Right lobe of liver (tissue), 6 donors: ENCODE measurements around the gene TCF15. TPM values are rescaled to one million over a fixed set of nuclear protein-coding genes. Genes with fewer than 3 reads are reported as not detected.

ENCODE experiments used
- ATAC-seq, 4 donors: fragments of 200-7000 bp; cut with Tn5 transposase; one replicate each; pipeline ENCODE4 v1.9.1; 2020; ENCODE audit warnings: mild to moderate bottlenecking in 4 of 4, moderate library complexity in 4 of 4
- DNase-seq, 3 donors: peaks; one replicate each; pipeline ENCODE4 v3.0.0-alpha.2; 2020
- H3K27ac ChIP-seq, 3 donors: fragments of 200-600 bp; one replicate each; pipeline ENCODE4 v1.8.0; 2022
- H3K27me3 ChIP-seq, 2 donors: fragments of 200-600 bp; one replicate each; pipeline ENCODE4 v1.8.0; 2022
- H3K36me3 ChIP-seq, 4 donors: fragments of 200-600 bp; sonication (generic) in 1 of 4; one replicate each; pipeline versions ENCODE4 v1.5.1 to v1.8.0; 2017 to 2022; ENCODE audit warnings: control low read depth in 1 of 4
- H3K4me1 ChIP-seq, 4 donors: fragments of 200-600 bp; sonication (generic) in 1 of 4; one replicate each; pipeline versions ENCODE4 v1.5.1 to v1.8.0; 2017 to 2022; ENCODE audit warnings: control low read depth in 1 of 4
- H3K4me3 ChIP-seq, 3 donors: fragments of 200-600 bp; one replicate each; pipeline ENCODE4 v1.8.0; 2022
- H3K9me3 ChIP-seq, 4 donors: fragments of 200-600 bp; sonication (generic) in 1 of 4; one replicate each; pipeline versions ENCODE4 v1.5.1 to v1.8.0; 2017 to 2022; ENCODE audit warnings: control low read depth in 1 of 4
- POLR2A ChIP-seq: fragments of 450-650 bp; IDR thresholded peaks from one replicate; pipeline ENCODE4 v1.6.1; 2017; ENCODE audit warnings: antibody characterized with exemption, mild to moderate bottlenecking
- WGBS: methylation state at CpG from one replicate; pipeline ENCODE4 v1.1.6; 2018; ENCODE audit warnings: low coverage, low lambda C conversion rate; ENCODE audit not compliant: insufficient coverage; ENCODE audit errors: missing lambda C conversion rate; 5-methylcytosine and 5-hydroxymethylcytosine counted together
- intact Hi-C, 2 donors: fragments of 100-400 bp; cut with DNase I; formaldehyde crosslinking; loops; one replicate each; pipeline versions ENCODE4 v1.11.2 to v1.14.1; 2022
- total RNA-seq, 6 experiments: library from RNA; depleted of rRNA in 2 of 6; stranded (reverse); fragments of >200 nt in 2 of 6; fragmentation: NEBNext Ultra II Directional in 3 of 6; extraction: Animal tissue kit (Norgen Biotek cat#: 25700) in 3 of 6; gene quantifications; one replicate each; pipeline versions ENCODE4 v1.1.0 to v1.2.4, GENCODE V29; 2016 to 2023
- TF ChIP-seq, protein P1 (sequence below), 4 donors: fragments of 200-600 bp in 3 of 4; fragments of 450-650 bp in 1 of 4; IDR thresholded peaks; one replicate each; pipeline versions ENCODE4 v1.5.1 to v1.8.0; 2016 to 2022; ENCODE audit warnings: antibody characterized with exemption in 4 of 4, mild to moderate bottlenecking in 2 of 4
- donor health status: DM: no; HTN: yes; CAD: no.
- donor health status: DM: no; HTN: no; CAD: no.
- donor health status: DM: no; HTN: no; CAD: no.
- donor health status: DM: no; HTN: yes; CAD: no.
- donor health status: DM: no; HTN: yes; CAD: no.

Gene TCF15
- total RNA-seq, 6 experiments from 2014 or later = 0.33 TPM; not detected in 5

DNA sequence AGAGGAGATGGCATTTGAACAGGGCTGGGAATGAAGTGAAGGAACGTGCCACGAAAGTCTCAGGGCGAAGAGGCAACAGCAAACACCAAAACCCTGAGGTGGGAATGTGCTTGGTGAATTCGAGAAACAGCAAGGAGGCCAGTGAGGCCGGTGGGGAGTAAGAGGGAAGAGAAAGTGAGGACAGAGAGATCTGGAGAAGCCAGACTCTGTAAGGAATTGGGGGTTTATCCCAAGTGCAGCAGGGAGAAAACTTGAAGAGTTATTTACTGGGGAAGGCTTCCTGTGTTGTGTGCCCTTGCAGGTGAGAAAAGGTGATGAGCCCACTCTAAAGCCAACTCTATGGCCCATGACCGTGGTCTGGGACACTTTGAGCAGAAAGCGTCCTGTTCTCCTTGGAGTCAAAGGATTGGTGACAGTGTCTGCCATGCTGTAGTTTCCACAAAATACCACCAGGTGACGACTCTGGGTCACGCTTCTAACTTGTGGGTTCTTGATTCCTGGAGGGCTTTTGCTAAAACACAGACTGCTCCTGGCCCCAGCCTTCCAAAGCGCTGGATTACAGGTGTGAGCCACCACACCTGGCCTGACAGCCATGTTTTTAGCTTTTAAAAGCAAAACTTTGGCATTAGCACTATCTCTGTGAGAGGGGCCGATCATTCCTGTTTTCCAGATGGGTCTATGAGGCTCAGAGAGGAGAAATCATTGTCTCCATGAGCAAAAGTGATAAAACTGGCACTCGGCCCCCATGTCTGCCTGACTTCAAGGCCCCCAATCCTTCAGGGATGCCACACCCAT lies 48.5 kb downstream of the TCF15 start:
- no peaks in the 10 kb centered on the region for H3K4me1 ChIP-seq
- 22% methylated on average over 11 of the region's 12 CpGs for WGBS
- no peak overlapping the region for H3K4me3 ChIP-seq
- no peaks in the 10 kb centered on the region for H3K27me3 ChIP-seq
- intact Hi-C loops = loop anchor here (5.0 to 10.0 kb wide), 3 partner anchors 103 to 171 kb away; no protein-coding TSS in a partner anchor
- no peaks in the 10 kb centered on the region for H3K36me3 ChIP-seq
- no peaks in the 10 kb centered on the region for H3K9me3 ChIP-seq
- ATAC-seq (peak; percentile 87 to 97 (median 92)), DNase-seq (peak in 1 of 3 donors; percentile 67)
- TF ChIP-seq, protein P1, sequence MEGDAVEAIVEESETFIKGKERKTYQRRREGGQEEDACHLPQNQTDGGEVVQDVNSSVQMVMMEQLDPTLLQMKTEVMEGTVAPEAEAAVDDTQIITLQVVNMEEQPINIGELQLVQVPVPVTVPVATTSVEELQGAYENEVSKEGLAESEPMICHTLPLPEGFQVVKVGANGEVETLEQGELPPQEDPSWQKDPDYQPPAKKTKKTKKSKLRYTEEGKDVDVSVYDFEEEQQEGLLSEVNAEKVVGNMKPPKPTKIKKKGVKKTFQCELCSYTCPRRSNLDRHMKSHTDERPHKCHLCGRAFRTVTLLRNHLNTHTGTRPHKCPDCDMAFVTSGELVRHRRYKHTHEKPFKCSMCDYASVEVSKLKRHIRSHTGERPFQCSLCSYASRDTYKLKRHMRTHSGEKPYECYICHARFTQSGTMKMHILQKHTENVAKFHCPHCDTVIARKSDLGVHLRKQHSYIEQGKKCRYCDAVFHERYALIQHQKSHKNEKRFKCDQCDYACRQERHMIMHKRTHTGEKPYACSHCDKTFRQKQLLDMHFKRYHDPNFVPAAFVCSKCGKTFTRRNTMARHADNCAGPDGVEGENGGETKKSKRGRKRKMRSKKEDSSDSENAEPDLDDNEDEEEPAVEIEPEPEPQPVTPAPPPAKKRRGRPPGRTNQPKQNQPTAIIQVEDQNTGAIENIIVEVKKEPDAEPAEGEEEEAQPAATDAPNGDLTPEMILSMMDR (IDR thresholded peaks at IDR 0.05) = peak; percentile 89 to 97 (median 95)
- no peak for TF ChIP-seq POLR2A
- no peak overlapping the region for H3K27ac ChIP-seq

DNA sequence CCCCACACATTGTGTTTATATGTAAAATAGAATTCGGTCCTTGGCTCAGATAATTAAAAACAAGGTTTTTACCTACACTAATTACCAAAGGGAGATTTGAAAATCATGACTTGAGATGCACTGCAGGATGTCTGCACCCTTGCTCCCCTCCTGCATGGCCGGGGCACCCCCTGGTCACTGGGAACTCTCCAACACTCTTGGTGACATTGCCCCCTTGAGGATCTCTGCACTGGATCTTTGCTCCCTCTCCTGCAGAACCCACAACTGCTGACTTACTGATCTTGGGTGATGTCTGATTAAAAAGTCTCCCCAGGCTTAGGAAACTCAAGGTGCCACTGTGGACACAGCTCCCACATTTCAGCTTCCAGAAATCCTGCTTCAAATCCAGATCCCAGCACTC lies 49.4 kb downstream of the TCF15 start:
- Histone ChIP-seq H3K9me3 (no peaks in the 10 kb centered on the region), H3K27me3 (no peaks in the 10 kb centered on the region), H3K4me3 (no peak overlapping the region), H3K27ac (no peak overlapping the region), H3K36me3 (no peaks in the 10 kb centered on the region), H3K4me1 (peaks cover 0 to 4% (median 0%) of the 10 kb centered on the region in 4 donors)
- 25% methylated on average over 2 of the region's 2 CpGs for WGBS
- intact Hi-C loops = loop anchor here (5.0 to 10.0 kb wide), 3 partner anchors 104 to 172 kb away; no protein-coding TSS in a partner anchor
- DNase-seq (no peak), ATAC-seq (no peak)
- no peak for TF ChIP-seq POLR2A
- TF ChIP-seq, protein P1 (IDR thresholded peaks at IDR 0.05) = no peak

DNA sequence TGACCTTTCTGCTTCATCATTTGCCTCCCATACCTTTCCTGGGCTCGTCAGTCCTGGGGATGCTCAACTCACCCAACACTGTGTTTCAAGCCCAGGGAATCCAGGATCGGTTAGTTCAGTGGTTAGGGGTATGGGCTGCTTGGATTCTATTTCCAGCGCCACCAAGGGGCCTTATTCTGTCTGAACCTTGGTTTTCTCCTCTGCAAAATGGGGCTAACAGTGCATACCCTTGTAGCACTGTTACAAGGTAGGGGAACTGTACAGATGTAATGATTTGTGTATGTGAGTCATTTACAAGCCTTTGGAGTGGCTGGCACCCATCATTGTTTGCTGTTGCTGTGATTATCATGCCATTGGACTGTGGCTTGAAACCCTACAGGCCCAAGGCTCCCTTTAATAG lies 52.0 kb downstream of the TCF15 start:
- 71% methylated on average over 3 of the region's 3 CpGs for WGBS
- no peak overlapping the region for H3K27ac ChIP-seq
- no peaks in the 10 kb centered on the region for H3K27me3 ChIP-seq
- H3K36me3 ChIP-seq = no peaks in the 10 kb centered on the region
- H3K4me3 ChIP-seq = no peak overlapping the region
- intact Hi-C loops = no loop called here
- ATAC-seq (no peak), DNase-seq (no peak)
- no peaks in the 10 kb centered on the region for H3K9me3 ChIP-seq
- H3K4me1 ChIP-seq = peaks cover 0 to 11% (median 0%) of the 10 kb centered on the region in 4 donors
- TF ChIP-seq POLR2A = no peak

DNA sequence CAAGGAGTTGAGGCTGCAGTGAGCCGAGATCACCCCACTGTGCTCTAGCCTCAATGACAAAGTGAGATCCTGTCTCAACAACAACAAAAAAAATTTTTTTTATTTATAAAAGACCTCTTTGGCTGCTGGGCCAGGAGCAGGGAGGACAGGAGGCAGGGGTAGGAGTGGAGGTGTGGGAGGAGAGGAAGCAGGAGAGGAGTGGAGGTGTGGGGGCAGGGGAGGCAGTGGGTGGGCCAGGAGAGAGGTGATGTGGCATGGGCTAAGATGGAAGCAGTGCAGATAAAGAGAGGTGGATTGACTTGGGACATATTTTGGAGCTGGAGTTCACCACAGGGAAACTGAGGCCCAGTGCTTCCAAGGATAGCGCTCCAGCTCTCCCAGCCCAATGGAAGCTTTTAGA lies 53.1 kb downstream of the TCF15 start:
- no peak for ATAC-seq
- Histone ChIP-seq H3K4me1 (peaks cover 0 to 11% (median 0%) of the 10 kb centered on the region in 4 donors), H3K27me3 (no peaks in the 10 kb centered on the region), H3K4me3 (no peak overlapping the region), H3K27ac (no peak overlapping the region), H3K36me3 (no peaks in the 10 kb centered on the region), H3K9me3 (no peaks in the 10 kb centered on the region)
- TF ChIP-seq, protein P1 (IDR thresholded peaks at IDR 0.05) = no peak
- TF ChIP-seq POLR2A = no peak
- intact Hi-C loops = no loop called here
- DNase-seq = no peak
- WGBS = 100% methylated on average over 1 of the region's 2 CpGs

DNA sequence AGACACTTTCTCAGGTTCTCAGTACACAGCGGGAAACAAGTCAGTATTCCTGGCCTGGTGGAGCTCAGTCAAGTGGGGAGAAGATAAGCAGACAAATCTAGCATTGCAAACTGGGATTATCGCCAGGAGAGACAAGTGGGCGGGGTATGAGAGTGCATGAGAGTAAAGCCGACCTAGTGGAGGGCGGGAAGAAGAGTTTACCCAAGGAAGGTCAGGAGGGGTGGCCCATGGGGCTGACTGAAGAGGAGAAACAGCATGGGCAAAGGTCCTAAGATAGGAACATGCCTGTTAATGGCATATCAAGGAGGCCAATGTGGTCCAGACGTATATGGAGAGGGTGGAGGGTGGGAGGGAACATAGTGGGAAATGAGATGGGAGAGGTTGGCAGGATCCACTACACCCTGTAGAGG lies 54.1 kb downstream of the TCF15 start:
- H3K4me1 ChIP-seq = peaks cover 0 to 11% (median 0%) of the 10 kb centered on the region in 4 donors
- no peak overlapping the region for H3K4me3 ChIP-seq
- 12% methylated on average over 6 of the region's 6 CpGs for WGBS
- DNase-seq = peak in 1 of 3 donors; percentile 68
- no peak overlapping the region for H3K27ac ChIP-seq
- no peak for TF ChIP-seq POLR2A
- TF ChIP-seq, protein P1 (IDR thresholded peaks at IDR 0.05) = no peak
- no peaks in the 10 kb centered on the region for H3K9me3 ChIP-seq
- no peaks in the 10 kb centered on the region for H3K27me3 ChIP-seq
- ATAC-seq = peak; percentile 18 to 94 (median 56)
- no peaks in the 10 kb centered on the region for H3K36me3 ChIP-seq
- intact Hi-C loops = no loop called here
